Measurements from ENCODE around the gene AWAT1.

DNA sequence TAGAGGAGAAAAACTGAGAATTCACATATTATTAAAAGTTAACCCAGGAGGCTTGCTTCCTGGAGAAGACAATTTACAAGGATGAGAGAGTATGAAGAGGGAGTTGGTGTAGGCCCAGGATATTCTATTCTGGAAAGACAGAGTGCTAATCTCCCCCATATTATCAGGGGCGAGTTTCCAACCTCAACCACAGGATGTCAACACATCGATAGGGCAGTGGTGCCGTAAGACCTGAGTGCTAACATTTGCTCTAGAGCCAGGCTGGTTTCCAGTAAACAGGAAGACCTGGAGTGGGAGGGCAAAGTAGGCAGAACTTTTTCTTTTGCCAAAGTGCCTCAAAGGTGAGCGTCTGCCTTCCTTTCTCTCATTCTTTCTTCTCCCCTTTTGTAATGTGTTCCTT, 2.8 kb upstream of the AWAT1 start:
- TF ChIP-seq CTCF (IDR thresholded peaks at IDR 0.05; ENCODE audit: insufficient read depth, low read depth, low read length) (no peak), EZH2 (IDR thresholded peaks at IDR 0.05; ENCODE audit: insufficient read depth, low read length) (no peak)
